ENCODE results near the gene CDC42EP4. TPM values are rescaled to one million over a fixed set of nuclear protein-coding genes. Genes with fewer than 3 reads are reported as not detected.

Gene CDC42EP4
- total and polyA plus RNA-seq, 10 of the 15 experiments (the other 5 are each of a cell fraction or from before 2014, with no cell fraction given) = 0.05 to 7.1 (median 2.7) TPM

- peak; percentile 49; the same call in 1 of the 2 replicates for TF ChIP-seq ZNF687 (IDR thresholded peaks at IDR 0.05)
- no peak for TF ChIP-seq YBX1 (IDR thresholded peaks at IDR 0.05)
- TF ChIP-seq MYB (IDR thresholded peaks at IDR 0.05; ENCODE audit: borderline replicate concordance, low read depth, low read length) = no peak
- TF ChIP-seq CBFB (IDR thresholded peaks at IDR 0.05; ENCODE audit: low read depth) = no peak
- TF ChIP-seq CTCF (IDR thresholded peaks at IDR 0.05 in 2 of 3, conservative IDR thresholded peaks at IDR 0.05 in 1 of 3; ENCODE audit: control insufficient read depth in 2 of 3, extremely low read depth in 1 of 3, insufficient read depth in 1 of 3, low read depth in 3 of 3, low read length in 3 of 3) = 0 out of 6 replicates have a peak, but pooled peaks of 1 of the 3 experiments have one; percentile 7
- no peak for TF ChIP-seq NFXL1 (IDR thresholded peaks at IDR 0.05; ENCODE audit: borderline replicate concordance)
- no peak for TF ChIP-seq SUPT20H (IDR thresholded peaks at IDR 0.05; ENCODE audit: borderline replicate concordance, control insufficient read depth, low read depth, low read length)
- TF ChIP-seq ZNF384 (IDR thresholded peaks at IDR 0.05; ENCODE audit: borderline replicate concordance, low read depth, low read length) = no peak
Observed at GRCh38 chr17:73340093-73340596, 28.3 kb upstream of the CDC42EP4 start (continued).

Measured in GM12878 (cell line).